ENCODE results near the gene TGFB1I1. TPM values are rescaled to one million over a fixed set of nuclear protein-coding genes. Genes with fewer than 3 reads are reported as not detected.
"Not testable (repeated sequence)": the region's sequence is repeated elsewhere in the genome, so short reads cannot be mapped to it uniquely, and the experiment has no call there.

The TGFB1I1 gene
- total and polyA plus RNA-seq, 4 experiments from 2014 or later: 0.42 to 0.57 (median 0.49) TPM; not detected in 1

- no peak overlapping the region for H3K27ac ChIP-seq (ENCODE audit: low read depth, low read length)
- H3K4me1 ChIP-seq (ENCODE audit: insufficient read depth, low read length): no peaks in the 10 kb centered on the region
- ChIA-PET CTCF (ENCODE audit: partially characterized antibody) (no interaction called here), POLR2A (ENCODE audit: partially characterized antibody) (no interaction called here)
- peaks cover 0 to 1% of the 10 kb centered on the region in 2 donors for H3K27me3 Mint-ChIP-seq
- H3K36me3 ChIP-seq (ENCODE audit: insufficient read depth, low read length): no peaks in the 10 kb centered on the region
- H3K4me3 Mint-ChIP-seq: no peak overlapping the region
- peaks cover 1 to 9% (median 5%) of the 10 kb centered on the region in 4 donors for H3K4me1 Mint-ChIP-seq
- DNase-seq: no peak
- H3K4me3 ChIP-seq (ENCODE audit: low read length in 2 of 2): no peak overlapping the region
- H3K9me3 ChIP-seq (ENCODE audit: control insufficient read depth in 1 of 2, low read length in 2 of 2): no peaks in the 10 kb centered on the region
- no peaks in the 10 kb centered on the region for H3K27me3 ChIP-seq (ENCODE audit: insufficient read depth, low read length)
- H3K36me3 Mint-ChIP-seq: peaks cover 0 to 2% of the 10 kb centered on the region in 2 donors
- H3K27ac Mint-ChIP-seq: no peak overlapping the region
- intact Hi-C loops (cut with micrococcal nuclease): no loop called here
- H3K9me3 Mint-ChIP-seq: no peaks in the 10 kb centered on the region
Observed at GRCh38 chr16:31439519-31439918, 32.4 kb upstream of the TGFB1I1 start.

- peaks cover 0 to 1% of the 10 kb centered on the region in 2 donors for H3K27me3 Mint-ChIP-seq
- H3K9me3 Mint-ChIP-seq: no peaks in the 10 kb centered on the region
- POLR2A ChIA-PET (ENCODE audit: partially characterized antibody): interaction anchor here (0.8 kb wide), 1 partner anchor 323 kb away, joined by 4 read pairs; the partner anchor contains the start of gene KAT8
- H3K27me3 ChIP-seq (ENCODE audit: insufficient read depth, low read length): no peaks in the 10 kb centered on the region
- no peaks in the 10 kb centered on the region for H3K36me3 ChIP-seq (ENCODE audit: insufficient read depth, low read length)
- no peak overlapping the region for H3K27ac Mint-ChIP-seq
- CTCF ChIA-PET (ENCODE audit: partially characterized antibody): interaction anchor here (0.6 to 1.4 kb wide), 3 partner anchors 298 to 458 kb away, joined by 3 to 4 read pairs (median 4); no protein-coding TSS in a partner anchor
- H3K36me3 Mint-ChIP-seq: peaks cover 0 to 2% of the 10 kb centered on the region in 2 donors
- intact Hi-C loops (cut with micrococcal nuclease): no loop called here
- H3K4me3 ChIP-seq (ENCODE audit: low read length in 2 of 2): no peak overlapping the region
- no peak overlapping the region for H3K4me3 Mint-ChIP-seq
- H3K4me1 ChIP-seq (ENCODE audit: insufficient read depth, low read length): no peaks in the 10 kb centered on the region
- no peak for DNase-seq
- peaks cover 1 to 9% (median 5%) of the 10 kb centered on the region in 4 donors for H3K4me1 Mint-ChIP-seq
- H3K27ac ChIP-seq (ENCODE audit: low read depth, low read length): no peak overlapping the region
- H3K9me3 ChIP-seq (ENCODE audit: control insufficient read depth in 1 of 2, low read length in 2 of 2): no peaks in the 10 kb centered on the region
Observed at GRCh38 chr16:31440516-31441184, 31.3 kb upstream of the TGFB1I1 start.

GRCh38 chr16:31441956-31442355, 30.0 kb upstream of the TGFB1I1 start:
- Mint-ChIP-seq H3K27me3 (peaks cover 0 to 1% of the 10 kb centered on the region in 2 donors), H3K4me1 (peaks cover 1 to 9% (median 6%) of the 10 kb centered on the region in 4 donors), H3K27ac (peak overlapping the region in 2 of 7 donors; percentile 3 to 73), H3K36me3 (peaks cover 0 to 2% of the 10 kb centered on the region in 2 donors), H3K9me3 (no peaks in the 10 kb centered on the region), H3K4me3 (peak overlapping the region; percentile 75 to 91 (median 84))
- H3K36me3 ChIP-seq (ENCODE audit: insufficient read depth, low read length): no peaks in the 10 kb centered on the region
- no peak overlapping the region for H3K27ac ChIP-seq (ENCODE audit: low read depth, low read length)
- intact Hi-C loops (cut with micrococcal nuclease): loop anchor here (2.0 kb wide), 3 partner anchors 17 to 489 kb away; partner anchors contain the start of gene ARMC5
- no peak for DNase-seq
- H3K4me3 ChIP-seq (ENCODE audit: low read length in 2 of 2): no peak overlapping the region
- ChIA-PET POLR2A (ENCODE audit: partially characterized antibody) (interaction anchor here (0.9 to 3.8 kb wide), 3 partner anchors 14 to 66 kb away, joined by 3 to 17 read pairs (median 5); partner anchors contain the start of genes ARMC5 and RUSF1), CTCF (ENCODE audit: partially characterized antibody) (interaction anchor here (0.6 to 4.3 kb wide), 12 partner anchors 10 to 457 kb away, joined by 3 to 49 read pairs (median 5); partner anchors contain the start of gene HSD3B7)
- no peaks in the 10 kb centered on the region for H3K27me3 ChIP-seq (ENCODE audit: insufficient read depth, low read length)
- no peaks in the 10 kb centered on the region for H3K4me1 ChIP-seq (ENCODE audit: insufficient read depth, low read length)
- H3K9me3 ChIP-seq (ENCODE audit: control insufficient read depth in 1 of 2, low read length in 2 of 2): no peaks in the 10 kb centered on the region

GRCh38 chr16:31445931-31446330, 26.0 kb upstream of the TGFB1I1 start:
- DNase-seq; H3K4me1 ChIP-seq (ENCODE audit: insufficient read depth, low read length); H3K4me1 Mint-ChIP-seq; H3K27me3 ChIP-seq (ENCODE audit: insufficient read depth, low read length); H3K27me3 Mint-ChIP-seq; H3K4me3 ChIP-seq (ENCODE audit: low read length in 2 of 2); H3K27ac Mint-ChIP-seq; H3K27ac ChIP-seq (ENCODE audit: low read depth, low read length); H3K4me3 Mint-ChIP-seq; intact Hi-C loops (cut with micrococcal nuclease); H3K36me3 ChIP-seq (ENCODE audit: insufficient read depth, low read length); H3K9me3 Mint-ChIP-seq; H3K36me3 Mint-ChIP-seq; H3K9me3 ChIP-seq (ENCODE audit: control insufficient read depth in 1 of 2, low read length in 2 of 2): not testable (repeated sequence)
- ChIA-PET POLR2A (ENCODE audit: partially characterized antibody) (interaction anchor here (0.6 kb wide), 1 partner anchor 451 kb away, joined by 4 read pairs; no protein-coding TSS in a partner anchor), CTCF (ENCODE audit: partially characterized antibody) (interaction anchor here (1.4 to 4.3 kb wide), 3 partner anchors 10 to 17 kb away, joined by 3 to 36 read pairs (median 3); no protein-coding TSS in a partner anchor)

- intact Hi-C loops (cut with micrococcal nuclease): no loop called here
Observed at GRCh38 chr16:31451201-31451600, 20.8 kb upstream of the TGFB1I1 start.

GRCh38 chr16:31451681-31452351, 20.1 kb upstream of the TGFB1I1 start:
- intact Hi-C loops (cut with micrococcal nuclease): no loop called here
- no peaks in the 10 kb centered on the region for H3K36me3 ChIP-seq (ENCODE audit: insufficient read depth, low read length)
- Mint-ChIP-seq H3K27ac (peak overlapping the region in 3 of 7 donors; percentile 48 to 76 (median 69)), H3K4me1 (peaks cover 20 to 33% (median 25%) of the 10 kb centered on the region in 4 donors), H3K4me3 (peak overlapping the region in 1 of 8 donors; percentile 59), H3K36me3 (no peaks in the 10 kb centered on the region), H3K9me3 (peaks cover 0 to 1% (median 0%) of the 10 kb centered on the region in 8 donors), H3K27me3 (no peaks in the 10 kb centered on the region)
- DNase-seq: no peak
- CTCF ChIA-PET (ENCODE audit: partially characterized antibody): interaction anchor here (1.2 to 2.4 kb wide), 4 partner anchors 9 to 468 kb away, joined by 3 to 7 read pairs (median 6); partner anchors contain the start of gene ZNF843
- H3K4me3 ChIP-seq (ENCODE audit: low read length in 2 of 2): no peak overlapping the region
- H3K27ac ChIP-seq (ENCODE audit: low read depth, low read length): no peak overlapping the region
- H3K4me1 ChIP-seq (ENCODE audit: insufficient read depth, low read length): peaks cover 18% of the 10 kb centered on the region
- H3K27me3 ChIP-seq (ENCODE audit: insufficient read depth, low read length): no peaks in the 10 kb centered on the region
- POLR2A ChIA-PET (ENCODE audit: partially characterized antibody): interaction anchor here (0.7 to 1.3 kb wide), 2 partner anchors 7 to 36 kb away, joined by 3 to 4 read pairs; partner anchors contain the start of gene ARMC5
- no peaks in the 10 kb centered on the region for H3K9me3 ChIP-seq (ENCODE audit: control insufficient read depth in 1 of 2, low read length in 2 of 2)

More at GRCh38 chr16:31451201-31451600, 20.8 kb upstream of the TGFB1I1 start:
- ChIA-PET POLR2A (ENCODE audit: partially characterized antibody) (interaction anchor here (0.7 to 1.3 kb wide), 2 partner anchors 8 to 37 kb away, joined by 3 to 4 read pairs; partner anchors contain the start of gene ARMC5), CTCF (ENCODE audit: partially characterized antibody) (interaction anchor here (1.2 to 2.4 kb wide), 4 partner anchors 9 to 467 kb away, joined by 3 to 7 read pairs (median 6); partner anchors contain the start of gene ZNF843)
- Histone ChIP-seq H3K4me3 (ENCODE audit: low read length in 2 of 2) (no peak overlapping the region), H3K4me1 (ENCODE audit: insufficient read depth, low read length) (peaks cover 12% of the 10 kb centered on the region), H3K27me3 (ENCODE audit: insufficient read depth, low read length) (no peaks in the 10 kb centered on the region), H3K27ac (ENCODE audit: low read depth, low read length) (no peak overlapping the region), H3K36me3 (ENCODE audit: insufficient read depth, low read length) (no peaks in the 10 kb centered on the region), H3K9me3 (ENCODE audit: control insufficient read depth in 1 of 2, low read length in 2 of 2) (no peaks in the 10 kb centered on the region)
- peaks cover 20 to 27% (median 23%) of the 10 kb centered on the region in 4 donors for H3K4me1 Mint-ChIP-seq
- peak overlapping the region in 2 of 7 donors; percentile 48 to 53 for H3K27ac Mint-ChIP-seq
- no peaks in the 10 kb centered on the region for H3K36me3 Mint-ChIP-seq
- H3K9me3 Mint-ChIP-seq: peaks cover 0 to 1% (median 0%) of the 10 kb centered on the region in 8 donors
- H3K27me3 Mint-ChIP-seq: no peaks in the 10 kb centered on the region
- H3K4me3 Mint-ChIP-seq: no peak overlapping the region
- DNase-seq: no peak

All from CD4-positive, alpha-beta memory T cell (primary cell).